Measurements from ENCODE around the gene GNPTAB. TPM values are rescaled to one million over a fixed set of nuclear protein-coding genes. Genes with fewer than 3 reads are reported as not detected.
A peak's percentile ranks its signal among the peaks of the same experiment; 100 is the strongest.

The GNPTAB gene
- total and polyA plus RNA-seq, 2 of the 13 experiments (the other 11 are each of a cell fraction or from before 2014, with no cell fraction given) = 13.6 to 19.4 TPM

- TF ChIP-seq ZNF503 (CRISPR knock-in tag; IDR thresholded peaks at IDR 0.05) (peak; percentile 22; the same call in 1 of the 2 replicates), SALL1 (CRISPR knock-in tag; IDR thresholded peaks at IDR 0.05) (peak; percentile 53), POLR2A (IDR thresholded peaks at IDR 0.05; ENCODE audit: insufficient read depth in 1 of 2, low read depth in 2 of 2, low read length in 2 of 2) (peak; percentile 68 to 73; a peak in 3 of 4 replicates), KLF6 (CRISPR knock-in tag; IDR thresholded peaks at IDR 0.05) (no peak), ISL2 (CRISPR knock-in tag; IDR thresholded peaks at IDR 0.05) (peak; percentile 63; the same call in 1 of the 2 replicates), ZNF318 (CRISPR knock-in tag; IDR thresholded peaks at IDR 0.05) (no peak), ZNF235 (CRISPR knock-in tag; IDR thresholded peaks at IDR 0.05; ENCODE audit: borderline replicate concordance) (peak; percentile 13; the same call in 1 of the 2 replicates), ATF2 (CRISPR knock-in tag; IDR thresholded peaks at IDR 0.05) (0 out of 2 replicates have a peak, but pooled peaks have one; percentile 46), GMEB2 (CRISPR knock-in tag; IDR thresholded peaks at IDR 0.05; ENCODE audit: low read depth) (no peak), TERF1 (CRISPR knock-in tag; IDR thresholded peaks at IDR 0.05) (no peak), THAP7 (CRISPR knock-in tag; IDR thresholded peaks at IDR 0.05) (0 out of 2 replicates have a peak, but pooled peaks have one; percentile 14)
Measured at GRCh38 chr12:101697197-101697929, 133.4 kb downstream of the GNPTAB start, which contains the start of gene CHPT1 (continued).
